GM19395 (cell line): ENCODE measurements around the gene RAI14.
"Not testable (repeated sequence)": the region's sequence is repeated elsewhere in the genome, so short reads cannot be mapped to it uniquely, and the experiment has no call there.

Source experiments
- ATAC-seq: cut with Tn5 transposase; IDR thresholded peaks from one replicate; pipeline ENCODE4 v1.9.1; 2021; ENCODE audit warnings: mild to moderate bottlenecking, moderate library complexity; ENCODE audit not compliant: unreplicated experiment

Gene RAI14

DNA sequence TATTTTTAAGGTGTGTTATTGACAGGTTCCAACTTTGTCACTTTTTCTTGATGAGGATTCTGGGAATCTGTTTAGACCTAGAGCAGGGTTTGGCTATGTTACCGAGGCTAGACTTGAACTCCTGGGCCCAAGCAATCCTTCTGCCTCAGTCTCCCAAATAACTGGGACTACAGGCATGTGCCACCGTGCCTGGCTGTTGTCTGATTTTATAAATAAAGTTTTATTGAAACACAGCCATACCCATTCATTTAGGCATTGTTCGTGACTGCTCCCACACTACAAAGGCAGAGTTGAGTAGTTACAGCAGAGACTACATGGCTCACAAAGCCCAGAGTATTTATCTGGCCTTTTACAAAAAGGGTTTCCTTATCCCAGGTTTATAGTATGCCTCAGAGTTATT, 102.4 kb downstream of the RAI14 start:
- ATAC-seq, result no peak

DNA sequence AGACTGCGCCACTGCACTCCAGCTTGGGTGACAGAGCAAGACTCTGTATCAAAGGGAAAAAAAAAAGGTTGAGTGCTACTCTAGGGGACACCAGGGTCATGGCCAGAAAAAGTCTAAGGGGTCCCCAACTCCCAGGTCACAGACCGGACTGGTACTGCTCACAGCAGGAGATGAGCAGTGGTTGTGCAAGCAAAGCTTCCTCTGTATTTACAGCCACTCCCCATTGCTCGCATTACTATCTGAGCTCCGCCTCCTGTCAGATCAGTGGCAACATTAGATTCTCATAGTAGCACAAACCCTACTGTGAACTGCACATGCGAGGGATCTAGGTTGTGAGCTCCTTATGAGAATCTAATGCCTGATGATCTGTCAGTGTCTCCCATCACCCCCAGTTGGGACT, 103.1 kb downstream of the RAI14 start:
- ATAC-seq, result not testable (repeated sequence)

DNA sequence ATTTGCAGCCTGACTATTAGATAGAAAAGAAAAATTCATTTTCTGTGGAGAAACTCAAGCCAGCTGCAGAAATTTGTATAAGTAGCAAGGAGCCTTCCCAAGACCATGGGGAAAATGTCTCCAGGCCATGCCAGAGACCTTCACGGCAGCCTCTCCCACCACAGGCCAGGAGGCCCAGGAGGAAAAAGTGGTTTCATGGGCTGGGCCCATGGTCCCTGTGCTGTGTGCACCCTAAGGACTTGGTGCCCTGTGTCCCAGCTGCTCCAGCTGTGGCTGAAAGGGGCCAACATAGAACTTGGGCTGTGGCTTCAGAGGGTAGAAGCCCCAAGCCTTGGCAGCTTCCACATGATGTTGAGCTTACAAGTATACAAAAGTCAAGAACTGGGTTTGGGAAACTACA, 109.5 kb downstream of the RAI14 start:
- ATAC-seq, result no peak

DNA sequence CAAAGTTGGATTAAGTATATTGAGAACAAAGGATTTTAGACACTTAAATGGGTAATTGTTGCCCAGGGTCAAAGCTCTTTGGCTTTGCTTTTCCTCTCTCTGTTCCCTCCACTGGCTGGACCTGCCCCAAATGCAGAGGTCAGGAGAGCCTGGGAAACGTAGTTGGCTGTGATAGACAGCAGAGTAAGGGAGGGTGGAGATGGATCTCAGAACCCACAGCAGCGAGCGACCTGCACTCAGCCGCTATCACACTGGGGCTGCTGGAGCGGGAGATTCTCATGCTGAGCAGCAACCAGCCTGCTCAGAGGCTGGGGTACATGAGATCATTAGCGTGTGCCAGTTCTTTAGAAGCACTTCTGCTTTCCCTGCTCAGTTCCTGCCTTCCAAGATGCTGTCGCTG, 111.1 kb downstream of the RAI14 start:
- ATAC-seq, result no peak

DNA sequence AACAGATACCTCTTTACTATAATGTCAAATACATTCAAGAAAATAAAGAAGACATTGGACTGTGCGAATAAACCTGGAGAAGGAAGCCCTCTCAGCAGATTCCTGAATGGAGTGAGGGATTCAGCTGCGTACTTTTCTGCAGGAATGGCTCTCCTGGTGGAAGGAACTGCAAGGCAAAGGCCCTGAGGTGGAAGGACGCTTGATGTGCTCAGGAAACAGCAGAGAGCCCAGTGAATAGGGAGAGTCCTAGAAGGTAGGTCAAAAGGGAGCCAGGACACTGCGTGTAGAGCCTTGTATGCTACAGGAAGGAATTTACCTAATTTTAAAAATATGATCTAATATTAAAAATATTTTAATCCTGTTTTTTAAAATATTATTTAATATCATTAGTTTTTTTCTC, 114.4 kb downstream of the RAI14 start:
- no peak for ATAC-seq

DNA sequence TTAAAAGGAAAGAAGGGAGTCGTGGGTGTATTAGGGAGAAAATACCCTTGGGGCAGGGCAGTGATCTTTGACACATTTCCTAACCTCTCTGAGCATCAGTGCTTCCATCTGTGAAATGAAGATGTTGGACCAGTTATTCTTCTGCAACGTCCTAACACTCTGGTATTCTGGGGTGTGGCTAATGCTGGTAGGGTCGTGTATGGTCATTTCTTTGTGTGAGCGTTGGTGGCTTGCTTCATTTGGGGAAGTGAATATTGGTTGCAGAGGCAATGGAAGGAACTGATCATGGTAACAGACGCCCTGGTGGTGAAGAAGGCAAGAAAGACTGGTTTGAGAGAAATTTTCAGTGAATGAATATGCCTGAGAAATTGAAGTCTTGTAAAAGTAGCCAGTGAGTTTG, 114.9 kb downstream of the RAI14 start:
- no peak for ATAC-seq

DNA sequence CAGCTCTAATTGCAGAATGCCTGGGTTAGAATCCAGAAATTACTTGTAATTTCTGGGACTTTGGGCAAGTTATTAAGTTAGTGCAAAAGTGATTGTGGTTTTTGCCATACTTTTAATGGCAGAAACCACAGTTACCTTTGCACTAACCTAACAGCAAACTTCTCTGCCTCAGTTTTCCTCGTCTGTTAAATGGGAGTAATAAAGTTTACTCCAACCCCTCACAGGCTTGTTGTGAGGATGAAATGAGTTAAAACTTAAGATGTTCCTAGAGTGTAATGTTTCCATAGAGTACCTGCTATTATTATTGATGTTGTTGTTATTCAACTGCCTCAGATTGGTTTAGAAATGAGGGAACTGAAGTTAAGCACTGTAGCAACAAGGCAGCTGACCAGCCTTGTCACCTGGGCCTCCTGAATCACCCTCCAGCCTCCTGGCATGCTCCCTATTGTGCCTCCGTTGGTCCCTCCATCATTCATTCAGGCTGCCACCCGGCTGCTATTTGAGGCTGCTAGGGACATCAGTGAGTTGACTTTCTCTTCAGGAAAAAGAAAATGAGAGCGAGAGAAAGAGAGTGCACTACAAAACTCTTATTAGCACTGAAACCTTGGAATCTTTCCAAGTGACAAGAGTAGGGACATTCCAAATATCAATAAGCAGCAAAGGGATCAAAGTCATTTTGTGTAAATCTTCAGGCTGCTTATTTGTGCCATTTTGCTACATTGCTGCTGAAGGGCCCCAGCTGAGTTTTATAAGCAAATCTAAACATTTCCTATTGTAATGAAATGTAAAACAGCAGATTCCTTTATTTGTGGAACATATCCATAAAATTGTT, 116.4 kb downstream of the RAI14 start:
- ATAC-seq, result no peak

DNA sequence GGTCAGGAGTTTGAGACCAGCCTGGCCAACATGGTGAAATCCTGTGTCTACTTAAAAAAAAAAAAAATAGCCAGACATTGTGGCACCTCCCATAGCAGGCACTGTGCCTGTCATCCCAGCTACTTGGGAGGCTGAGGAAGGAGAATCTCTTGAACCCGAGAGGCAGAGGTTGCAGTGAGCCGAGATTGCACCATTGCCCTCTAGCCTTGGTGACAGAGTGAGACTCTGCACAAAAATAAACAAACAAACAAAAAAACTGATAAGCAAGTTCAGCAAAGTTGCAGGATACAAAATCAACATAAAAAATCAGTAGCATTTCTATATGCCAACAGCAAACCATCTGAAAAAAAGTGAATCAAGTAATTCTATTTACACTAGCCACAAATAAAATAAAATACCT, 118.0 kb downstream of the RAI14 start:
- no peak for ATAC-seq

DNA sequence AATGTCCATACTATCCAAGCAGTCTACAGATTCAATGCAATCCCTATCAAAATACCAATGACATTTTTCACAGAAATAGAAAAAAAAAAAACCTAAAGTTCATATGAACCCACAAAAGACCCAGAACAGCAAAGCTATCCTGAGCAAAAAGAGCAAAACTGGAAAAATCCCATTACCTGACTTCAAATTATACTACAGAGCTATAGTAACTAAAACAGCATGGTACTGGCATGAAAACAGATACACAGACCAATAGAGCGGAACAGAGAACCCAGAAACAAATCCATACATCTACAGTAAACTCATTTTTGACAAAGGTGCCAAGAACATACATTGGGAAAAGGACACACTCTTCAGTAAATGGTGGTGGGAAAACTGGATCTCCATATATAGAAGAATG, 118.5 kb downstream of the RAI14 start:
- not testable (repeated sequence) for ATAC-seq

DNA sequence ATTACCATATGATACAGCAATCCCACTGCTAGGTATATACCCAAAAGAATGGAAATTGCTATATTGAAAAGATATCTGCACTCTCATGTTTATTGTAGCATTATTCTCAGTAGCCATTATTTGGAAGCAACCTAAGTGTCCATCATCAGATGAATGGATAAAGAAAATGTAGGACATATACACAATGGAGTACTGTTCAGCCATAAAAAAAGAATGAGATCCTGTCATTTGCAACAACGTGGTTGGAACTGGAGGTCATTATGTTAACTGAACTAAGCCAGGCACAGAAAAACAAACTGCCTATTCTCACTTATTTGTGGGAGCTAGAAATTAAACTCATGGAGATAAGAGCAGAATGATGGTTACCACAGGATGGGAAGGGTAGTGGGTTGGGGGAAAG, 119.8 kb downstream of the RAI14 start:
- no peak for ATAC-seq

DNA sequence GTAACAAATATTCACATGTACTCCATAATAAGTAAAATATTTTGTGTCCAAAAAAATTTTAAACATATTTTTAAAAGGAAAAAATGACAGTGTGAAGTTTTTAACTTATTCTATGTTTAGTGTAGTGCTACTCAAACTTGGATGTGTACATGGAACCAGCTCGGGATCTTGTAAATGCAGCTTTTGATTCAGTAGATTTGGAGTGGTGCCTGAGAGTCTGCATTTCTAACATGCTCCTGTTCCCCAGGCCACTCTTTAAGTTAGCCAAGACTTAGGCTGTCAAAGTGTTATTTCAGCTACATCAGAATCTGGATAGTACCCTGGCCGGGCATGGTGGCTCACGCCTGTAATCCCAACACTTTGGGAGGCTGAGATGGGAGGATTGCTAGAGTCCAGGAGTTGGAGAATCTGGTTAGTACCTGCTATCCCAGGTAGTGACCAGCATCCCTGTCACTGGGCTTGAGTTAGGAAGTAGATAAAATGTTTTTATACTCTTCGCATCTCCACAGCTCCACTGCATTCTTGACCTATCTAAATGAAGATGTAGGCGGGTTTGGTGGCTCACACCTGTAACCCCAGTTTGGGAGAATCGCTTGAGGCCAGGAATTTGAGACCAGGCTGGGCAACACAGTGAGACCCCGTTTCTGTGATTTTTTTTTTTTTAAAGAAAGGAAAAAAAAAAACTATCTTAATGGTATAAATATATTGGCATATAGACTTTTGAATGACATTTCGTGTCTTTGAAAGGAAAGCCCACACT, 122.1 kb downstream of the RAI14 start:
- no peak for ATAC-seq

DNA sequence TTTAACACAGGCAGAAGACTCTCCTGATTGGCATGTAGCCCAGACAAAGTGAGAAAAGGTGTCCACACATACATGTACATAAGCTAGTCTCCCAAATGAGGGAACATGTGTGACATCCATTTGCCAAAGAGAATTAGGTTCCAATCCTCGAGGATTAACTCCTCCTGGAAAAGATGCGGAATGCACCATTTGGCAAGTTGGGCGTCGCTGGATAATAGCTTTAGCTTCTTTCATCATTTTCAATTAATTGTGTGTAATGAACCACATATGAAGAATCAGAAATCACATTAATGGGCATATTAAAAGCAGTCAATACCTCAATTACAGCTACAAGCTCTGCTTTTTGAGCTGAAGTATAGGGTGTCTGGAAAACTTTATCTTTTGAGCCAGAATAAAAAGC, 127.8 kb downstream of the RAI14 start:
- not testable (repeated sequence) for ATAC-seq

DNA sequence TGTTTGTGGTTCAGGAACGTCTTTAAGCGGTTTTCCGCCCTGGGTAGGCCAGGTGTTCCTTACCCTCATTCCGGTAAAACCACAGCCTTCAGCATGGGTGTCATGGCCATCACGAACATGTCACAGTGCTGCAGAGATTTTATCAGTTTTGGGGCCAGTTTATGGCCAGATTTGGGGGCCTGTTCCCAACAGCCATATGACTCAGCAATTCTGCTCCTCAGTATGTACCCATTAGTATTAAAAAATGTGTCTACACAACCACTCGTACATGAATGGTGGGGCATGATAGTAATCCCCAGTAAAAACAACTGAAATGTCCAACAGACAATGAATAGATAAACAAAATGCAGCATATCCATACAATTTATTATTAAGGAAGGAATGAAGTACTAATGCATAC, 130.9 kb downstream of the RAI14 start:
- no peak for ATAC-seq

DNA sequence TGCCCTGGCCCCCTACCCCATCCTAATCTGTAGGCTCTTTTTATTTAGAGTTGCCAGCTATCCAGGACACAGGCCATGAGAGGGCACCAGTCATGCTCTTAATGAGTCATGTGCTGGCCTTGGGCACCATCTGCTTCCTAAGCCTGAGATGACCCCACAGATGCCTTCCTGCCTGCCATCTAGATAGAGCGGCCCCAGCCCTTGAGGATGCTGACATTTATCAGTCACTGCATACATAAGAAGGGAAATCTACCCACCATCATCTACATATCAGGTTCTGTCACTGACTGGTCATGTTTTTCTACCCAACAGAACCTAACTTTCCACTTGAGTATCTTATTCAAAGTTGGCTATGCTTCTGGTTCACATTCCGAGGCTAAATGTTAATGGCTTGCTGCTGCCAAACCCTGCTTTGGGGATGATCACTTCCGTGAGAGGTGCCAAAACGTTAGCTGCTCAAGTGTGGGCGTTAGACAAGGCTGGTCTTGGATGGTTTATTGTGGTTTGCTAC, 132.9 kb downstream of the RAI14 start:
- no peak for ATAC-seq

DNA sequence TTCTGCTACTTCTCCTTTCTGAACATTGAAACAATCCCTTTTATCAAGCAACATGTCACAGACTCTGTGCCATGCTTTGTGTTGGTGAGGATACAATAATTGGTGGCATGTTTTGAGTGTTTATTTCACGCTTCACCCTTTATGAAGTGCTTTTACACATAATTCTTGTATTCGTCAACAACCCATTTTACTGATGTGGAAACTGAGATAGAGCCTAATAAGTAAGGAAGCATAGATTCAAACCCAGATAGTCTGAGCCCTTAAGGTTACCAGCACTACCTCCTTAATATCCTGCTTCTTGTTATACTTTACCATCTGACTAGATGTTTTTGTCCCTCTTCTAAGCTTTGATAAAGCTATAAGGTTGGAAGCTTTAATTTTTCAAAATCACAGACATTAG, 133.5 kb downstream of the RAI14 start:
- no peak for ATAC-seq

DNA sequence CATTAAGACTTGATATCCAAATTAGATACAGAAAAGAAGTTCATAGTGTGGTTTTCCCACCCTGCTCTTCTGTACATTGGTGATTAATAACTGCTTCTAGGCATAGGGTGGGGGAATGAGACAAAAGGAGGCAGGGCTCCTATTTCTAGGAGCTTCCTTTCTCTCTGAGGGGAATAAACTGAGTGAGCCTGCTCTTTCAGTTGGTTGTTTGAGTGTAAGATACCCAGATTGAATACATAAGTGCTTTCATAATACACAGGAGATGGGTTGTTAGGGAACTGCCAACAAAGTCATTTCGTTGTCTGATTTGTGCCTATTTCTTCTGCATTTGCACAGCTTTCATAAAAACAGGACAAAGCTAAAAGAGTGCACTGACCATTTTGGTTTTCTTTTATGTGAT, 133.9 kb downstream of the RAI14 start:
- ATAC-seq, result no peak

DNA sequence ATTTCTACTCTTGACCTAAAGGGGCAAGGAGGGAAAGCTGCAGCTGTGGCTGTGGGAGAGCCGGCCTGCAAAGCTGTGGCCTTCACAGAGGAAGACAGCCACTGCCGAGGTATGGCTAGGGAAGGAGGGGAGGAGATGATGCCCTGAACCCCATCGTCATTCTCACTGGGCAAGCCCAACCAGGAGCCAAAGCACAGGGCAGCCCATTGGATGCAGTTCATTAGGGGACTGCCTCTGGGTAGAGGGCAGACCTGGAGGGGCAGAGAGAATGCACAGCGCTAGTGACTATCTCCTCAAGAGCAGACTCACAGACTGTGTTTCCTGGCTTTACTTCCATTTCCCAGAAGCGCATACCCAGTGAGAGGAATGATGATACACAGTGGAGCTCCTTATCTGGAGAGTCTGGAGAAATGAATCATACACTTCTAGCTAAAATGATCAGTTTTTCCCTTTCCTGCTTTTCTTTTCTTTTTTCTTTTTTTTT, 135.7 kb downstream of the RAI14 start:
- ATAC-seq, result no peak

DNA sequence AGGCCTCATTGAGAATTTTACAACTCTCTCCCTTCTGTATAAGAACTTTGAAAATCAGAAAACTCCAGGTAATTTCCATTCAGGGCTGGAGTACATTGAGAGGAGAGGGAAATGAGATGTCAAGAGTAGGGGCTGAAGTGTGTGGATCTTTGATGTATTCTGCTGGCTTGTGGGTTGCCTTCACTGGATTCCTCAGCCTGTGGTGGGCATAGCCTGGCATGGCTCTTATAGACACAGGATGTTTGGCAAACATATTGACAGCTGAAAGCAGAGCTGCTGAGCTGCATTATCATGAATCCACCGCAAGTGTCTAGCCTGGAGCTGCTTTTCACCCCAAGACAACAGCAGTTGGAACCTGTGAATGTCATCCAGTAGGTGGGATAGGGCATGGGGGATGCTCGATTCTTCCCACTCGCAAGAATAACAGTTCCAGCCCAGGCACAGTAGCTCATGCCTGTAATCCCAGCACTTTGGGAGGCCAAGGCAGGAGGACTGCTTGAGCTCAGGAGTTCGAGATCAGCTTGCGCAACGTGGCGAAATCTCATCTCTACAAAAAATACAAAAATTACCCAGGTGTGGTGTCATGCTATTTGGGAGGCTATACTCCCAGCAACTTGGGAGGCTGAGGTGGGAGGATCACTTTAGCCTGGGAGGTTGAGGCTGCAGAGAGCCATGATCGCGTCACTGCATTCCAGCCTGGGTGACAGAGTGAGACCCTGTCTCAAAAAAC, 146.9 kb downstream of the RAI14 start:
- ATAC-seq, result no peak

DNA sequence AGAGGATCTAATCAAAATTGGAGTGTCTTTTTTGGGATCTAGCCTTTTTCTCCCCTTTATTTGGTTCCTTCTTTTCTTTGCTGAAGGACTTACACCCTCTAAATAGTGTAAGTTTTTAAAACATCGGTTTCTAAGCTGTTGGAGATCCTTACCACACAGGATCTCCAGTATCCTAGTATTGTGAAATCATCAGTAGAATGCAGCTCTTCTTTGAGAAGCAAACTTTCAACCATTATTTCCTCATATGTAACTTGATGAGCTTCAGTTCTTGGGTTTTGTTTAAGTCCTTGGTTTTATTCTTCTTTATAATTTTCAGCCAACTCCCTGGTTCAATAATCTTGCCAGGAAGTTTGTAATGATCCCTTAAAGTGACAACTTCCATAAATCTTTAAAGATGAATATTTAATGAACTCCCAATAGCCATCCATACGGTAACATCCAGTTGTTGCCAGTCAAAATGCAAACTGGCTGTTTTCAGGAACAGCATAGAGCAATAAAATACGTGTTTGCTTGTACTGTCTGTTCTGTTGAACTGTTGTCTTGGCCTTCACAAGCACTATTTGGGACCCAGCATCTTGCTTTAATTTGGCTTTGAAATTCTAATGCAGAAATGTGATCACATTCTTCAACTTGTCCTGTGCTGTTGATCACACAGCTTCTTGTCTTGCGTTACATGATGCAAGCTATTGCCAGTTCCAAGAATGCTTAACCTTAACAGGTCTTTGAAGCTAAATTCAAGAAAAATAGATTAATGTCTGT, 148.0 kb downstream of the RAI14 start:
- no peak for ATAC-seq

DNA sequence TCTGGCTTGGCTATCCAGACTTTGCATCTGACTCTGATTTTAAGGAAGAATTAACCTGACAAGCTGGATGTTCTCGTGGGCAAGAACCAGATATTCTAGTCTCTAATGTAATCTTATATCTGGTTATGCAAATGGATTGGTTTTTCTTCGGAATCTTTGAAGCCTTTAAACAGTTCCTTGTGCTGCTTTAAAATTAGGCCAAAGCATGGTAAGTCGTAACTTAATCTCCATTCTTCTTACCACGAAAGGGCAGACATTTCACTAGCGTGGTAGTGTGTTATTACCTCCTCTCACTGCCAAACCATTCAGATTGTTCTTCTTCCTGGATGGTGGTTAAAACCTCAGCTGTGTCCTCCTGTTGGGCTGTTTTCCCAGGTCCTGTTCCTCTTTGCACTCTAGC, 148.8 kb downstream of the RAI14 start:
- ATAC-seq, result no peak

DNA sequence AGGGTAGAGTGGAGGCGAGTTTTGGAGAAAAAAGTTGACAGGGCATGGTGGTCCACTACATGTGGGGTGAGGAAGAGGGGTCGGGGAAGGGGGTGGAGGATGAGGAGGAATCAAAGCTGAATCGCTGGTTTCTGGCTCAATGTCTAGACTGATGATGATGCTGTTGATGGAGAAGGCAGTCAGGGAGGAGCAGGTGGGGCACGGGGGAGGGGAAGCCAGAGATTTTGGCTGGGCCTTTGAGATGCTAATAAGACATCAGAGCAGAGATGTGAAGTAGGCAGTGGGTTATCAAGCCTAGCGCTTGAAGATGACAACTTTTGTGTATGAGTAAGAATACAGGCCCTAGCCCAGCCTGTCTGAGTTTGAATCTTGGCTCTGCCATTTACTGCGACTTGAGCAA, 150.4 kb downstream of the RAI14 start:
- ATAC-seq, result no peak
